IPS-NIHi7 (cell line): ENCODE measurements around the gene FFAR4.
A peak's percentile ranks its signal among the peaks of the same experiment; 100 is the strongest.
"Not testable (repeated sequence)": the region's sequence is repeated elsewhere in the genome, so short reads cannot be mapped to it uniquely, and the experiment has no call there.

ENCODE experiments used
- DNase-seq: peaks from one replicate; pipeline ENCODE4 v3.0.0; 2012; ENCODE audit warnings: mixed read lengths; ENCODE audit errors: extremely low spot score

The FFAR4 gene

DNA sequence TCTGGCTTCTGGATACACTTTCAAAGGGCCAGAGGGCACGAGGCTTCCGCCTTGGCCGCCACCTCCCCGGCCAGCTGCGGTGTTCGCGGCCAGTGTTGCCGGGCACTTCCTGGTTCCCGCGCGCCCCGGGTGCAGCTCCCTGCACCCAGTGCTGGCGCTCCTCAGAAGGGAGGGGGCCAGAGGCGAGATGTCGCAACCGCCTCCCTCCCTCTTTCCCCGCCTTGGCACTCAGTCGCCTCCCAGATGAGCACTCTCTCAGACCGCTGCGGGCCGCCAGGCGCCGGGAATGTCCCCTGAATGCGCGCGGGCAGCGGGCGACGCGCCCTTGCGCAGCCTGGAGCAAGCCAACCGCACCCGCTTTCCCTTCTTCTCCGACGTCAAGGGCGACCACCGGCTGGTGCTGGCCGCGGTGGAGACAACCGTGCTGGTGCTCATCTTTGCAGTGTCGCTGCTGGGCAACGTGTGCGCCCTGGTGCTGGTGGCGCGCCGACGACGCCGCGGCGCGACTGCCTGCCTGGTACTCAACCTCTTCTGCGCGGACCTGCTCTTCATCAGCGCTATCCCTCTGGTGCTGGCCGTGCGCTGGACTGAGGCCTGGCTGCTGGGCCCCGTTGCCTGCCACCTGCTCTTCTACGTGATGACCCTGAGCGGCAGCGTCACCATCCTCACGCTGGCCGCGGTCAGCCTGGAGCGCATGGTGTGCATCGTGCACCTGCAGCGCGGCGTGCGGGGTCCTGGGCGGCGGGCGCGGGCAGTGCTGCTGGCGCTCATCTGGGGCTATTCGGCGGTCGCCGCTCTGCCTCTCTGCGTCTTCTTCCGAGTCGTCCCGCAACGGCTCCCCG, at the start of gene FFAR4:
TSS of gene FFAR4 (plus strand) at position 231 of the 842 bp plus-strand sequence. CDS start at position 287, 56 bp downstream.
- peak; percentile 68 for DNase-seq

DNA sequence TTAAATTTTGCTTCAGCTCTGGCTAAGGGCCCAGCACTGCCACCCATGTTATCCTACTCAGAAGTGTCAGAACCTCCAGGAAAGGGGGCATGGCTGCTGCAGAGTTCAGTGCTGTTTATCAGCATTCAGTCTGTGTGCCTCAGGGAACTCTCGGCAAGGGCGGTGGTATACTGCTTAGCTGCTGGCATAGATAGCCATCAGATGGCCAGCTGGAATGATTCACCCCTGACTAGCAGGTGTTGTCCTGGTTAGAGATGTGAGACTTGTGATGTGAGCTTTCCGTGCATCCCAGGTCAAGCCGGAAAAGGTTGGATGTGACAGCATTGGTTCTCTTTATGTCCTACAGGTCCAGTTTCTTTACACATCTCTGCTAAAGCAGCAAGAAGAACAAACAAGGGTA, 47.9 kb upstream of the FFAR4 start:
- no peak for DNase-seq

DNA sequence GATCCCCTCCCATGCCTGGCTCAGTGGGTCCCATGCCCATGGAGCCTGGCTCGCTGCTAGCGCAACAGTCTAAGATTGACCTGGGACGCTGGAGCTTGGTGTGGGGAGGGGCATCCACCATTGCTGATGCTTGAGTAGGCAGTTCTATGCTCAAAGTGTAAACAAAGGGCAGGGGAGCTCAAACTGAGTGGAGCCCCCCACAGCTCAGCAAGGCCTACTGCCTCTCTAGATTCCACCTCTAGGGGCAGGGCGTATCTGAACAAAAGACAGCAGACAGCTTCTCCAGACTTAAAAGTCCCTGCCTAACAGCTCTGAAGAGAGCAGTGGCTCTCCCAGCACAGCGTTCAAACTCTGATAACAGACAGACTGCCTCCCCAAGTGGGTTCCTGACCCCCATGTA, 31.2 kb upstream of the FFAR4 start:
- DNase-seq: no peak

DNA sequence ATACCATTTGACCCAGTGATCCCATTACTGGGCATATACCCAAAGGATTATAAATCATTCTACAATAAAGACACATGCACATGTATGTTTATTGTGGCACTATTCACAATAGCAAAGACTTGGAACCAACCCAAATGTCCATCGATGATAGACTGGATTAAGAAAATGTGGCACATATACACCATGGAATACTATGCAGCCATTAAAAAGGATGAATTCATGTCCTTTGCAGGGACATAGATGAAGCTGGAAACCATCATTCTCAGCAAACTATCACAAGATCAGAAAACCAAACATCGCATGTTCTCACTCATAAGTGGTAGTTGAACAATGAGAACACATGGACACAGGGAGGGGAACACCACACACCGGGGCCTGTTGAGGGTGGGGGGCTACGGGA, 25.6 kb upstream of the FFAR4 start:
- DNase-seq: not testable (repeated sequence)

DNA sequence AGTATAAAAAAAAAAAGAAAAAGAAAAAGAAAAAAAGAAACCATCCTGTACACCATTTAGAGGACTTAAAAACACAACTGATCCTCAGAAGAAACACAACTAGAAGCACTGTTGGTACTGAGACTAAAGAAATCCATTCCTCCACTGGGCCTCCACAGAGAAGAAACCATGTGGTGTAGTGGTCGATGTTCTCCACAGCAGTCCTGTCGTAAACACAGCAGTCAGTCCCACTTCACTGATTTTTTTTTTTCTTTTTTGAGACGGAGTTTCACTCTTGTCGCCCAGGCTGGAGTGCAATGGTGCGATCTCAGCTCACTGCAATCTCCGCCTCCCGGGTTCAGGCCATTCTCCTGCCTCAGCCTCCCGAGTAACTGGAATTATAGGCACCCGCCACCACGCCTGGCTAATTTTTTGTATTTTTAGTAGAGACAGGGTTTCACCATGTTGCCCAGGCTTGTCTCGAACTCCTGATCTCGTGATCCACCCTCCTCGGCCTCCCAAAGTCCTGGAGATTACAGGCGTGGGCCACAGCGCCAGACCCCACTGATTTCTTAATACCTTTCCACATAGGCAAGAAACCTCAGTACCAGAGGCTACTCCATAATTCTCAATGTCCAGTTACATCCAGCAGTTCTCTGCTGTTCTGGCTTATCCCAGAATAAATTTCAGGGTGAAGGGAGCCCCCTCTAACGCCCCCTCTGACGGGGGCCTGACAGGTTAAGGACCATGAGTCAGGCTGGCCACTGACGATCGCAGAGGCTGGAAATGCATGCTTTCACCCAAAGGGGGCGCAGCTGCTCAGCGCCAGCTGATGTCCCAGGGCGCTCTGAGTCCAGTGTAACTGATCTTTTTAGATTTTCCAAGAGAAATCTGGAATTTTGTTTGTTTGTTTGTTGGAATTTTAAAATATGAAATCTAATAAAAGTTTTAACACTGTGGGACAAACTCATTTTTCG, 24.8 kb upstream of the FFAR4 start:
- DNase-seq: peak; percentile 78

DNA sequence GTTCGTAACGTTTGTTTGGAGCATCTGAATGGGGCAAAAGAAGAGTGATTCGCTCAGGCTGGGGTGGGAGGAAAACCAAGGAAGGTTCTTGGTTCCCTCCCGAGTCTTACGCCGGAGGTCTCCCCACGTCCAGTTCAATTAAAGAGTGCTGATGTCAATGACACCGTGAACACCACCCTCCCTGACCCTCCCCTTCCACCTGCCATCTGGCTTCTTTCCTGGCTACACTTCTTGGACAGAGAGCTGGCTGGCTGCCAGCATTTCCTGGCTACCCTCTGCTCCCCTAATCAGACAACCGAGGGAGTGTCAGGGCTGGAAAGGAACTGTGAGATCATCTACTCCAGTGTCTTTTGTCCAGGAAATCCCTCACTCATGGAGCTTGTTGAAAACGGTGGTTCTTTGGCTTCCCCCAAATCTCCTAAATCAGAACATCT, 24.1 kb upstream of the FFAR4 start:
- no peak for DNase-seq

DNA sequence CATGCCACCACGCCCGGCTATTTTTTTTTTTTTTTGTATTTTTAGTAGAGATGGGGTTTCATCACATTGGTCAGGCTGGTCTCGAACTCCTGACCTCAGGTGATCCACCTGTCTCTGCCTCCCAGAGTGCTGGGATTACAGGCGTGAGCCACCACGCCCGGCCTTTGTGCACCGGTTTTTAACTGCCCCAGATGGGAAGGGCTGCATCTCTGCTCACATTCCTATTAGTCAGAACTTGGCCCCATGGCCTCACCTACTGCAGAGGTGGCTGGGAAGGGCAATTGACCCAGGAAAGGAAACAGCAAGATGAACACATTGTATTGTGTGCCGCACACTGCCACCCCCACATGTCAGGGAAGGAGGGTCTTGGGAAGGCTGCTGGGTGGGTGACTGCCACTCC, 19.5 kb upstream of the FFAR4 start:
- DNase-seq: not testable (repeated sequence)

DNA sequence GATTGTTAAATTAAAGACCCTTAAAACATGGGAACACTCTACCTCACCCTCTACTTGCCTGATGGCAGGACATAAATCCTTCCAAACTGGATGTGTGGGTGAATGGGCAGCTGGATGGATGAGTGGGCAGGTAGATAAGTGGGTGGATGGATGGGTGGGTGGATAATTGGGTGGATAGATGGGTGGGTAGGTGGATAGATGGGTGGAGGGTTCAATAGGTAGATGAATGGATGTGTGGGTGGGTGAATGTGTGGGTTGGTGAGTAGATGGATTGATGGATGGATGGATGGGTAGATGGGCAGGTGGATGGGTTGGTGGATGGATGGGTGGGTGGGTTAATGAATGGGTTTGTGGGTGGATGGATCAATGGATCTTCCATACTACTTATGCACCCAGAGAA, 18.9 kb upstream of the FFAR4 start:
- DNase-seq: no peak

DNA sequence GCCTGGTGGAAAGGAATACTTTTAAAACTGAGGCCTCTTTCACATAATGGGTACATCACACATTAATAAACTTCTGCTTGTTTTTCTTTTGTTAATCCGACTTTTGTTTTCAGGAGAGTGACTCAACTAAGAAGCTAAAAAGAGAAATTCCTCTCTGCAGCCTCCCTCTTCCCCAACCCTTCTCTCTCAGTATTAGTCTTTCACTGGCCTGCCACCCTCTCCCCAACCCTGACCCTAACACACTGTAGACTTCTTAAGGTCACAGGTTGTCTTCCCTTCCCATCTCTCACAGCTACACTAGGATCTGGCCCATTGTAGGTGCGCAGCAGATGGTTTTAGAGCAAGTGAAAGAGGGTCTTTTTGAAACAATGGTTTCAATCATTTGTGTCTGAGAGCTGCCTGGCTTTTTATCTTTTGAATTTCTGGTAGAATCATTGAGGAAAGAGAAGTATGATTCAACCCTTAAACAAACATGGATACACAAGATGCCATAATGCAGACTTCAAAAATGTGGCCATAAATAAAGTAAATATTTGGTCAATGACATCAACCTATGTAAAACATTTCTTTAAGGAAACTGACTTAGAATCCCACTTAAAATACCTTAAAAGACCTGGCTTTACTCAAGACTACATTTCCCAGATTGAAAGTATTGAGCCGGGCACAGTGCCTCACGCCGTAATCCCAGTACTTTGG, 17.9 kb upstream of the FFAR4 start:
- DNase-seq: no peak

DNA sequence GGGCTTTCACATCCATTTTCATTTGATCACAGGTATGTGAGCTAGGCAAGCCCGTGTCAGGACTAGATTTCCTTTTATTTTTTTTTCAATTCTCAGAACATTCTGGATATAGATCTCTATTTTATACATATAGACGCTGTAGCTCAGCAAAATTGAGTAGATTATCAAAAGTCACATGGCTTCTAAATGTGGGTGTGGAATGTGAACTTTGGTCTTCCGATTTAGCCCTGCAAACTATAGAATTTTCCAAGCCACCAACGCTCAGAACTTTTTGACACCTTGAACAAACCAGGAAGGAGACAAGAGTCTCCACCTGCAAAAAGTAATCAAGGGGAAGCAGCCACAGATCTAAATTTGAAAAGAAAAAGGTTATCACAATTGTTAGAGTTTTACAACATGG, 15.9 kb upstream of the FFAR4 start:
- DNase-seq: no peak

DNA sequence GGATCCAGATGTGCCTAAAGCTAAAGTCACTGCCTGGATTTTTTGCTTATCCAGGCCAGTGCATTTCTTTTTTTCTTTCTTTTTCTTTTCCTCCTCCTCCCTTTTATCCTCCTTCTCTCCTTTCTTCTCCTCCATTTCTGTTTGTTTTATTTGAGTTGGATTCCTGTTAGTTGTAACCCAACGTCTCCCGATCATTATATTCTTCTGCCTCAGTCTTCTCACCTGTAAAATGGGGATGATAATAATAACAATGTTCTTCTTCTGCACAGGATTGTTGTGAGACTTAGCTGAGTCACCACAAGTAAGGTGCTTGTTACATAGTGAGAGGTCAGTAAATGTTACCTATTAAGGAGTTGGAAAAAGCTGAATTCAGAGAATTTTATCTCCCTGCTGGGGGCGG, 13.7 kb upstream of the FFAR4 start:
- no peak for DNase-seq

DNA sequence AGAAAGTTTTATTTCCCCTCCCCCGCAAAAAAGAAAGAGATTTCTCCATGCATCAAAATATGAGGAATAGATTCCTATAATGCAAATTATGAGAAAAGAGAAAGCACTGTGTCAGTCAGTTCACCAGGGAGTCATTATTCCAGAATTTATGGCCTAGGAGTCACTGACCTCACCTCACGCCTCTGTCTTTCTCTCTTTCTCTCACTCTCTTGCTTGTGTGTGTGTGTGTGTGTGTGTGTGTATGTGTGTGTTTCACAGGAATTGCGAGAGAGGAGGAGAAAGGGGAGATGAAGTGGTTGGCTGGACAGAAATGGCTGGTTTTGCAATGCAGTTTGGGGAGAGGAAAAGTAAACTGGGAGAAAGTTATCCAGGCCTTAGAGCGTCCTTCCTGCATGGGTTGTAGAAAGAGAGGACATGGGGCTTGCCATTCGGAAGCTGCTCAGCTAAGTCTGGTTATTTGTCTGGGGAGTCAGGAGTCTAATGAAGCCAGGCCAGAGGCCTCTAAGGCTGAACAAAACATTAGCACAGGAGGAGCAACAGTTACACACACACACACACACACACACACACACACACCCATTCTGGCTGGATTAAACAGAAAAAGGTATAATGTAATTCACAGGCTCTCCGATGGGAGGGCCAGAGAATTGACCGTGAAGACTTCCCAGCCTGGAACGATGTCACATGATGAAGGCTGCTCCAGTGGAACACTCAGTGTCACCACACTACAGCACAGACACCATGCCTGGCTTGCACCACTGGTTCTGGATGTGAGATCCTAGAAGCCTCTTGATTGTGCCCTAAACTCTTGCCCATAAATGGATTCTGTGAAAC, 12.8 kb upstream of the FFAR4 start:
- DNase-seq: no peak

DNA sequence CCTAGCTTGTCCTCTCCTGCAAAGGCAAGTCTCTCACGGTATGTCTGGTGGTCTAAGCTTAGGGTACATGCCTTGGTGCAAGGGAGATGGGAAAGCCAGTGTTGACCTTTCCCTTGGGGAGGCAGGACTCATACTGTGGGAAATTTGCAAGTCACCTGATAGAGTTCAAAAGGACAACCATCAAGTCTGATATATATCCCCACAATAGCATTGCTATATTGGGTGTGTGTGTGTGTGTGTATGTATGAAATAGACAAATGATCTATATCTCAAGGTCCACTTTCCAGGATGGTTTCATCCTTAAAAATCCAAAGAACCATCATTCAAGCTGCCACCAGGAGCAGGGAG, 12.2 kb upstream of the FFAR4 start:
- DNase-seq: no peak

DNA sequence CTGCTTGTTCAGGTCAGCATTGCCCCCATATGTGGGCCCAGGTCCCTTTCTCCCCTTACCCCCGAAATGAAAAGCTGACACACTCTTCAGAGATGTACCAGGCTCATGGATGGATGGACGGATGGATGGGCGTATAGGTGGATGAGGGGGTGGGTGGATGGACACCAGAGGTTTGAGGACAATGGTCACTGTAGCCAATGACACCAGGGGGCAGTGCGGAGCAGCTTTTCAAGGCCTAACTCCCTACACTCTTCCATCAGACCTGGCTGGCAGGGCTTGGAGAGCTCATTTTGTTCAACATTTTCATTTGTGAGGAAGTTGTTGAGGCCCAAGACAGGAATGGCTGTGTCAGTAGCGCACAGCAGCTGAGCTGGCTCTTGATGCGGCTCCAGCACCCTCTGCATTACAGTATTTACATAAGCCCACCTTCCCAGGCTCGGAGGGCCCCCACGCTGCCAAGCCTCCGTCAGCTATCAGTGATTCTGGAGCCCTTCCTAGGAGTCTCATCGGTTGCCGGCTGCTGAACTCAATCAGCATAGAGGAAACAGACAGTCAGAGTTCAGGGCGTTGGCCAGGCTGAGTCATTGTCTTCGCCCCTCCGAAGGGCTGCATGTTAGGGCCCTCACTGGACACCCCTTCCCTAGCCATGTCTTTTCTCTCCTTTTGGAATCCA, 11.6 kb upstream of the FFAR4 start:
- DNase-seq: peak; percentile 92

DNA sequence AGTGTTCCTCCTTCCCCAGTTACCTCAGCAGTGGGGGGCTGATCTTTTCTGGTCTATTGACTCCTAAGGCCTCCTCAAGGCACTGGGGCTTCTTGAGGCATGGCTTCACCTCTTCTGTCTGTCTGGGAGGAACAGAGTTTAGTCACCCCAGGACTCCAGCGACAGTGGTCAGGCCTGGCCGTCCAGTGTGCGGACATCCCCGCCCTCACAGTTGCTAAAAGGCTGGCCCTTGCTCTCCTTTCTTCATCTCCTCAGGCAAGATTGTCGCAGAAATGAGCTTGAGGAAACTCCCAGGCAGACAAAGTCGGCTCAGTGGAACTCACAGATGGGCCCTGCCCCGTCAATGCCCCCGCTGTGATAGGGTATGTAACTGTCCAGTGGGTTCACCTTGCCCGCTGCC, 7.0 kb upstream of the FFAR4 start:
- no peak for DNase-seq

DNA sequence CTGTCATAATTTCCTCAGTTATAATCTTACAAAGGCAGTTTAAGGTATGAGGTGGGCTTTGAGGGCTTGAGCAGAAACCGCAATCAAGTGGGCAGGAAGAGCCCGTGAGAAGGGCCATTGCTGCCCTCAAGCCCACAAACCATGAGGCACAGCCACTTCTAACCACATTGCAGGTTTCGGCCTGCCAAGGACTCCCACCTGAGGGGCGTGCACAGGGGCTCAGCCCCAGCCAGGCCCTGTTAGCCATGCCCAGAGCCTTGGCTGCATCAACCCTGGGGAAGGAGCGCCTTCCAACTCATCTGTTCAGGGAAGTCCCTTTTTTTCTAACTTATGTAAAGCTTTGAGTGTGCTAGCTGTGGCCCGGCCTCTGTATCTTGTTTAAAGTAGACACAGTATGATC, 5.9 kb upstream of the FFAR4 start:
- no peak for DNase-seq

DNA sequence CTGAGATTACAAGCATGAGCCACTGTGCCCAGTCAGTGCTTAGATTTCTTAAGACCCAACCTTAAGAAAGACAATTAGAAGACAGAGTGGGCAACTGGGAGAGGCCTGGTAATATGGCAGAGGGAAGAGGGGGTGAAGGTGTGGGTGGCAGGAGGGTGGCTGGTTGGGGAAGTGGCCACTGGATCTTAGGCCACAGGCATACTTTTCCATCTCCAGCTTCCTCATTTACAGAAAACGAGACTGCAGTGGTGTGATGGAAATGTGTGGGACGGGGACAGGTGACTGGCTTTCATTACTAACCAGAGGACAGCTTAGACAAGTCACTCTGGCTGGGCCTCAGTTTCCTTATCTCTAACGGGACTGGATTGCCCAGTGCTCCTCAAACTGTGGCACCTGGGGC, 1.0 kb upstream of the FFAR4 start:
- DNase-seq: no peak

DNA sequence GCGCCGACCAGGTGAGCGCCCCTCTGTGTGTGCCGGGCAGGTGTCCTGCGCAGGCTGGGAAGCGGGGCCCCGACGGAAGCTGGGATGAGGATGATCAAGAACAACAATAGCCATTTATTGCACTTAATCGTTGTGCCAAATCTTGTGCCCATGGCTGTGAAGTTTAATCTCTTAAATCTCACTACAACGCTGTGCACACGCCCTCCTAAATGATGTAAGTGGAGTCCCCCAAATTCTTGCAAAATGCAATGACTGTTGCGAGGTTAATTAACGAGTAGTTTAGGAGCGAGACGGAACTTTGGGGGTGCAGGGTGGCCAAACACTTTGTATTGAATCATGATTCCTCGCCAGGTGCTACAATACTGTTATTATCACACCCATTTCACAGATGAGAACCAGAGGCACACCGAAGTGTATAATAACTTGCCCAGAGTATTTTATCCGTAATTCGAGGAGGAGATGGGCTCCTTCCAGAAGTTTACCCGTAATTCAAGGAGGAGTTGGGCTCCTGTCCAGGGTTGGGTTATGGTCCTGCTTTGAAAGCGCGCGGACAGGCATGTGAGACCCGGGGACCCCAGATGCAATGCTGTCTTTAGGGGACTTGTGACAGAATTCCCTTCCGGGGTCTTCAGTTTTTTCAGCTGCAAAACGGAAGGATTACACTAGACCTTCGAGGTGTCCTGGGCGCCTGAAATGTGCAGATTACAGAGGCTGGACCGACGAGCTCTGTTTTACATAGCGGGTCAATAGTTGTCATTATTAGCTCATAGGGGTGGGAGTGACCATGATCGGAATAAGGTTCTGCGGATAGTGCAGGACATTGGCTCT, 1.0 kb downstream of the FFAR4 start:
- DNase-seq: no peak

DNA sequence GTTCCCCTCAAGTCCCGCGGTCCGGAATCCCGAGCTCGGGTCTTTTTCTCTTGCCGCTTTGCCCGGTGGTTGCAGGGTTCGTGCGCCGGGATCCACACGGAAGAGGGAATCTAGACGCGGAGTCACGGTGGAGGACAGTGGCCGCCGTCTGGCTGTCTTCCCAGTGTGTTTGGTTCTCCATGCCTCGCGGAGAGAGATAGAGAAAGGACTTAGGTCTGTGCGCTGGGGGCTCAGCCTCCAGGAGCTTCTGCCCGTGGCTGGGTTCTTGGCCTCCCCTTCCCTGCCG, 1.6 kb downstream of the FFAR4 start:
- no peak for DNase-seq

DNA sequence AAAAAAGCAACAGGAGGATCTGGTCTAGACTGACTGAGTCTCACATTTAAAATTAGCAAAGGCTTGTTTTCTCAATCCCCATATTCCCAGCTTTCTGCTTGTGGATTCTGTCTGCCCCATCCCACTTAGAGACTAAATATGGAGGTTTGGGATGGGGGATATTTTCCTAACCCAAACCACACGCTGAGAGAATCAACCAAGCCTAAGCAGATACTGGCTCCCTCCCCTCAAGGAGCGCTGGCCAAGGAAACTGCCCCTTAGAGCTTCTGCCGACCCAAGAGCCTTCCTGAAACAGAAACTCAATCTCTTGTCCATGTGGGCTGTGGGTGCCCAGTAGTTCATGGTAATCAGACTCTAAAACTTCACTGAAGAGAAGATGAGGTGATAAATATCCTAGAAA, 3.9 kb downstream of the FFAR4 start:
- peak; percentile 35 for DNase-seq
